Fibroblast of skin of left biceps (primary cell): ENCODE measurements around the gene FBXO40.
"Not testable (repeated sequence)": the region's sequence is repeated elsewhere in the genome, so short reads cannot be mapped to it uniquely, and the experiment has no call there.

Experiments used
- DNase-seq, 2 experiments: peaks; one replicate each; pipeline ENCODE4 v3.0.0-alpha.2; 2013; ENCODE audit warnings: low read depth in 2 of 2

Gene FBXO40, protein sequence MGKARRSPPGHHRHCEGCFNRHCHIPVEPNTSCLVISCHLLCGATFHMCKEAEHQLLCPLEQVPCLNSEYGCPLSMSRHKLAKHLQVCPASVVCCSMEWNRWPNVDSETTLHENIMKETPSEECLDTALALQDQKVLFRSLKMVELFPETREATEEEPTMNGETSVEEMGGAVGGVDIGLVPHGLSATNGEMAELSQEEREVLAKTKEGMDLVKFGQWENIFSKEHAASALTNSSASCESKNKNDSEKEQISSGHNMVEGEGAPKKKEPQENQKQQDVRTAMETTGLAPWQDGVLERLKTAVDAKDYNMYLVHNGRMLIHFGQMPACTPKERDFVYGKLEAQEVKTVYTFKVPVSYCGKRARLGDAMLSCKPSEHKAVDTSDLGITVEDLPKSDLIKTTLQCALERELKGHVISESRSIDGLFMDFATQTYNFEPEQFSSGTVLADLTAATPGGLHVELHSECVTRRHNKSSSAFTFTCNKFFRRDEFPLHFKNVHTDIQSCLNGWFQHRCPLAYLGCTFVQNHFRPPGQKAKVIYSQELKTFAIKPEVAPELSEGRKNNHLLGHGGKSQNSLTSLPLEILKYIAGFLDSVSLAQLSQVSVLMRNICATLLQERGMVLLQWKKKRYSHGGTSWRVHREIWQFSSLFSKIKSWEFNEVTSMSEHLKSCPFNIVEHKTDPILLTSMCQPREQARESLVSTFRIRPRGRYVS

DNA sequence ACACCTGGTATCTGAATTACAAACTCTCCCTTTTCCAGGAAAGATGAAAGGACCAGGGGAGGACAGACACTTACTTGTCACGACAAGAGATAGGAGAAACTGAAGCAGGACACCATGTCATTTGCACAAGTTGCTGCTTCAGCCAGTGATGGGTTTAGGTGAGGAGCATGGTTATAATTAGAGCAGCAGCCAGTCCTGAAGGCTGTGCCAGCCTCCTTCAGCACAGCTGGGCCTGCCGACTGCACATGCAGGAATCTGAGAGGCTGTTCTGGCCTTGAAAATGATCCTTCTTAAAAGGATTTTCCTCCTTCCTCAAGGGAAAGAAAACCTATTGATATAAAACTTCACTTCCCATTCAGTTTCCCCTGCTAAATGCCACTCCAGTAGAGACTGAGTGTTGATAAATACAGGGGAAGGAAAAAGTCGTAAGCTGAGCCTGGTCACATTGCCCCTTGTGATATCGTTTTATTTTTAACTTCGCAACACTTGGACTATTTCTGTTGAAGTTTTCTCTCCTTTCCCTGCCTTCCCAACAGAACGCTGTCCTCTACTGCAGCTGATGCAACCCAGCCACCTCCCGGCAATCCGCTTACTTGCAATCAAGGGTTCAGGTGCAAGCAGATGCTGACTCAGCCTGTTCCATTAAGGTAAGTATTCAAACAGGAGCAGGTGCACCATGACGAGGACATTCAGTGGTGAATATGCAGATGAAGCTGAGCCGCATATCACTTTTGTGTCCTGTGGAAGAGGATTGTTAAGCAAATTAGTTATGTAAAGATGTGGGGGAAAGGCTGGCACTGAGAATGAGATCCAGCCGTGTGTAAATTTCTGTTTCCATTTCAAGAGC is at the start of gene FBXO40:
Gene FBXO40 (plus strand): TSS at position 524 of the 847 bp plus-strand sequence. CDS start 27,197 bp downstream, outside the sequence.
- no peak for DNase-seq

DNA sequence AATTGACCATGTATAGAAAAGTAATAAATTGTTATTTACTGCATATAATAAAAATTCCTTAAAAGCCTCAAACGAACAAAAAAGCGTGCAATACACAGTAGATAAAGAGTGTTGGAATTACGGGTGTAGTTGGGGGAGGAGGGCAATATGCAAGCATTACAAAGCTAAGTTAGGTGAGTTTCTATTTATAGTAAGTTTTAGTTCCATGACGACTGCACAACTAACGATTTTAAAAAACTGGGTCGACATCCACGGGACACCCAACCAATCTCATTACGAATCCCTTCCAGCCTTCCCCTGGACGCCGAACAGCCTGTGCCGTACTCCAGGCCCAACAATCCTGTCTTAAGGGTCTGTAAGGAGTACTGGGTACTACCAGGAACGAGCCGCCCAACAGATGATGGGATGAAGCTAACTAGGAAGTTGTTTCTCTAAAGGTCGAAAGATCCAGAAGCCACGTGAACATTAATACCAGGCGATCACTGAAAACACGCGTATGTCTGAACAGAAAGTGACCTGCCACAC is 48.1 kb upstream of the FBXO40 start:
- no peak for DNase-seq

GRCh38 chr3:121545574-121546455 is 47.4 kb upstream of the FBXO40 start, which contains the start of gene POLQ:
POLQ (minus strand) TSS chr3:121545988; CDS start chr3:121545877, 111 bp downstream.
- DNase-seq: peak; percentile 76 to 84

DNA sequence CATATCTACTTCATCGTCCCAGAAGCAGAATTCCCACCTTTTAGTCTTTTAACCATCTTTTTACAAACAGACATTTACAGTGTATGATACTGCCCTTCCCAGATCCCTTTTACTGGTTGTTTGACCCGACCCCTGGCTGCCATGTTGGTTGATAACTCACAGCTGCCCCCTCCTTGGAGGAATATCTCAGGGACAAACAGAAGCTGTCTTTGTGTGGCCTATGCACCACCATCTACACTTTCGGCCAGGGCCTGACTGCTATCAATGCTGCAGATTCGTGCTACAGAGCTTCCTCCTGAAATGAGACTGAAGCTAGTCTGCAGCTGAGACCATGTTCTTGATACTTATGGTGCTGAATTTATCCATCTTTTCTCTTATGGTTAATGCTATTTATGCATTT is 40.8 kb upstream of the FBXO40 start:
- no peak for DNase-seq

DNA sequence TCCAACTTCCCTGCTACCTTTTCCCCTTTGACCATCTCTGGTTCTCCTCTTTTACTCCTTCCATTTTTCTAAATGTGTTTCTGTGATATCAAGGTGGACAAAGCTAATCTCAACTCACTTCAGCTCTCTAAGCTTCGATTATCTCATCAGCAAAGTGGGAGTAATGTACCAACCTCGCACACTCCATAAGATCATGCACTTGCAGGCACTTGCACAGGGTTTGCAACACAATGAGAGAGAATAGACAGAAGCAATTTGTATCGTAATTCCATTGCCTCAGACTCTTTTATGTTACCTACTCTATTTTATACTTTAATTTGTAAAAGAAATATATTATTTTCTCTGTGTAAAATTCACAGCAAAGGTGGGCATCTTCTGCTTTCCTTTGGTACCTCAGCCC is 40.4 kb upstream of the FBXO40 start:
- DNase-seq: no peak

DNA sequence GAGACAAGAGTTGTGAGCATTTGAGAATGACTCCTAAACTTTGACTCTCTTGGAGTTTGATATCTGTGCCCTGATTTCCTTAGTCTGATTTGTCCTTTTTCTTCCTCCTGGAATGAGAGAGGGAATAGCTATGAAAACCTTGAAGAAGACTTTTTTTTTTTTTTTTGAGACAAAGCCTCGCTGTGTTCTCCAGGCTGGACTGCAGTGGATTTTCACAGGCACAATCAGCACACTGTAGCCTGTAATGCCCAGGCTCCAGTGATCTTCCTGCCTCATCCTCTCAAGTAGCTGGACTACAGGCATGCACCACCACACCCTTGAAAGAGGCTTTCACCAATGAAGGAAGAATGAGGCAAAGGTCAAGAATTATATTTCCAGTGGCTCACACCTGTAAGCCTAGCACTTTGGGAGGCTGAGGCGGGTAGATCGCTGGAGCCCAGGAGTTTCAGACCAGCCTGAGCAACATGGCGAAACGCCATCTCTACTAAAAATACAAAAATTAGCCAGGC is 35.7 kb upstream of the FBXO40 start:
- DNase-seq: no peak

GRCh38 chr3:121562148-121562547 is 31.0 kb upstream of the FBXO40 start:
- no peak for DNase-seq

DNA sequence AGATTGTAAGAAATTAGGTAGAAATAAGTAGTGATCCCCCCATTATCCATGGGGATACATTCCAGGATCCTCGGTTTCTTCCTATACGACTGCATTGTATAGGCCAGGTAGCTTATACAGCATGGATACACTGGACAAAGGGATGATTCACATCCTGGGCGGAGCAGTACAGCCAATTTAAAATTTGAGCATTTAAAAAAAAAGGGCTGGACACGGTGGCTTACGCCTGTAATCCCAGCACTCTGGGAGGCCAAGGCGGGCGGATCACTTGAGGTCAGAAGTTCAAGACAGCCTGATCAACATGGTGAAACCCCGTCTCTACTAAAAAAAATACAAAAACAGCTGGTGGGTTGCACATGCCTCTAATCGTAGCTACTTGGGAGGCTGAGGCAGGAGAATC is 26.4 kb upstream of the FBXO40 start:
- no peak for DNase-seq

DNA sequence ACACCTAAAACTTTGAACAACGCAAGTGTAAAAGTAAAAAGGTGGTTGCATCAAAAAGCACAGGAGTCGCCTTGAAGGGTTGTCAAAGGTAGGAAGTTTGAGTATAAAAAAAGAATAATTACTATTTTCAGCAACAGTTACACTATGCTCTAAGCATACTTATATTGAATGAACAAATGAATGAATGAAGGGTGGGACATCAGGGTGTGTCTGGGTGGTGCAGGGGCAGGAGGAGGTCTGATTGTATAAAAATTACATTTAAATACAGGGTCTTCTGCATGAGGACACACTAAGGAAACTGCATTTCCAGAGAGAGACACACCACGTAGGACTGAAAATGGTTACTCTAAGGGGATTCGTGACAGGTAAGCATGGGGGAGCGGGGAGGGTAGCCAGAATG is 25.5 kb upstream of the FBXO40 start, which contains the start of gene ARGFX:
Gene ARGFX (plus strand): TSS at position 301 of the 400 bp plus-strand sequence. CDS start 2,765 bp downstream, outside the sequence.
- no peak for DNase-seq

GRCh38 chr3:121574449-121574848 is 18.7 kb upstream of the FBXO40 start:
- DNase-seq: no peak

GRCh38 chr3:121581691-121582090 is 11.5 kb upstream of the FBXO40 start:
- no peak for DNase-seq

DNA sequence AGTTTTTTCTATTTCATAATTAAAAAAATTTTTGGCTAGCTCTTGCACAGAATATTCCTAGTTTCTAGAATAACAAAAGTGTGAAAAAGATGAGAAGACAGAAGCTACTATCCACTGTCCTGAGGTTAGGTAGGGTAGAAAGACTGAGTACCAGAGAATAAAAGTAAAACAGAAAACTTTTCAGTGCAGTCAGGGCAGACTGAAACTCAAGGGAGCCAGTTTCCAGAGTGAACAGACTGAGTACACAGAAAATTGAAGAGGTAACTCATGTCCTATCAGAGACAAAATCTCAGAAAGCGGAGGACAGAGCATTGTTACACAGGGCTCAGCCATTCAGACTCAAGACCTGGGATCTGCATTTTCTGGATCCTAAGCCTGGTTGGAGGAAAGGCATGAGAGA is 8.8 kb upstream of the FBXO40 start:
- DNase-seq: no peak

- not testable (repeated sequence) for DNase-seq
These were observed 627 bp downstream of the FBXO40 start for GRCh38 chr3:121593806-121594205.

GRCh38 chr3:121594850-121595249 is 1.7 kb downstream of the FBXO40 start:
- DNase-seq: no peak

DNA sequence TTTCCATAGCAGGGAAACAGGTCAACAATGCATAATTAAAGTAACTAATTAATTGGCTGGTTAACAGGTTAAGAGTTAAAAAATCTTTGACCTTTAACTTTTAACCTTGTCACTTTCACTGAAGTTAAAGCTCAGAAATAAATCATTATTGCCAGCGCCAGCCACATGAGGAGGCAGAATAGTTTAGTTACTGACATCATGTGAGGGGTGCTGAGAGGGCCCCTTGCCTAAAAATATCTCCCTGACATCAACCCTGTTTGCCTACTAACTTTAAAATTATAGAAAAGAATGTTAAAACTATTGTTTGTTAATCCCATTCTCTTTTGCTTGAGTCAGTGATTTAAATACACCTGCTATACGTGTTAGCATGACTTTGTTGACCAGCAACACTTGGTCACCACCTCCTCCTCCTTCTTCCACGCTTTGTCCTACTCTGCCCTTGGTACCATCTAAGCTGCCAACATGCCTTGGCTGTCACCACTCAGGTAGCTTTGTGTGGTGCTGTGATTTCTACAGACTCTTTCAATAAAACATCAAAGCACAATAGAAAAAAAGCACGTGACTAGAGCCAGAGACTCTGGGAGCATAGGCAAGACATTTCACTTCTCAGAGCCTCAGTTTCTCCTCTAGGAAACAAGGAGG is 2.7 kb downstream of the FBXO40 start:
- no peak for DNase-seq

DNA sequence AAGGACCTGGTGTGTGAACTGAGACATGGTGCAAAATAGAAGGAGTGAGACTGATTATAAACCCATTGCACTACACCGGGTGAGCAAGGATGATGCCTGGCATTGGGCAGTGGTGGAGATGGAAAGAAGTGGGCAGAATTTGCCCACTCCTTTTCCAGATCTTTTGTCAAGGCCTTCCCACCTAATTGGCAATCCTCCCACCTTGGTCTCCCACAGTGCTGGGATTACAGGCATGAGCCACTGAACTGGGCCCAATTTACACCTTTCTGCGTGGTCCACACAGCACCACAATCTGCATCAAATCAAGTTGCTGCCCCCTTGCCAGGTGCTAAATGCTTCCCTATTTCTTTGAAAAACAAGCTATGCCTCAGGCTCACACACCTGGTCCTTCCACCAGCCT is 5.4 kb downstream of the FBXO40 start:
- DNase-seq: no peak

DNA sequence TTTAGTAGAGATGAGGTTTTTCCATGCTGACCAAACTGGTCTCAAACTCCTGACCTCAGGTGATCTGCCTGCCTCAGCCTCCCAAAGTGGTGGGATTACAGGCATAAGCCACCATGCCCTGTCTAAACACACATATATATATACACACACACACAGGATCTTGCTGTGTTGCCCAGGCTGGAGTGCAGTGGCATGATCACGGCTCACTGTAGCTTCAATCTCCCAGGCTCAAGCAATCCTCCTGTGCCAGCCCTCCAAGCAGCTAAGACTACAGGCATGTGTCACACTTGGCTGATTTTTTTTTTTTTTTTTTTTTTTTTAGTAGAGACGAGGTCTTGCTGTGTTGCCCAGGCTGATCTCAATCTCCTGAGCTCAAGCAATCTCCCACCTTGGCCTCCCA is 6.7 kb downstream of the FBXO40 start:
- DNase-seq: not testable (repeated sequence)

- no peak for DNase-seq
These were observed 8.1 kb downstream of the FBXO40 start for GRCh38 chr3:121601212-121601812.

GRCh38 chr3:121604759-121605158 is 11.6 kb downstream of the FBXO40 start:
- DNase-seq: no peak

- DNase-seq: no peak
These were observed 12.9 kb downstream of the FBXO40 start for GRCh38 chr3:121606106-121606505.
